Breast epithelium (tissue), 3 donors: Measurements from ENCODE around the gene MRPS16.

Source experiments
- POLR2A ChIP-seq: fragments of 450-650 bp; IDR thresholded peaks from one replicate; pipeline ENCODE4 v1.6.1; 2016; ENCODE audit warnings: antibody characterized with exemption, mild to moderate bottlenecking, moderate library complexity
- POLR2AphosphoS5 ChIP-seq, 3 donors: sonication (generic); formaldehyde crosslinking; IDR thresholded peaks; one replicate each; pipeline ENCODE4 v1.6.1; 2017; ENCODE audit warnings: antibody characterized with exemption in 3 of 3
- TF ChIP-seq, protein P1 (sequence below), 3 donors: fragments of 450-650 bp; IDR thresholded peaks; one replicate each; pipeline ENCODE4 v1.5.1; 2016 to 2017; ENCODE audit warnings: antibody characterized with exemption in 3 of 3, mild to moderate bottlenecking in 3 of 3, moderate library complexity in 3 of 3

DNA sequence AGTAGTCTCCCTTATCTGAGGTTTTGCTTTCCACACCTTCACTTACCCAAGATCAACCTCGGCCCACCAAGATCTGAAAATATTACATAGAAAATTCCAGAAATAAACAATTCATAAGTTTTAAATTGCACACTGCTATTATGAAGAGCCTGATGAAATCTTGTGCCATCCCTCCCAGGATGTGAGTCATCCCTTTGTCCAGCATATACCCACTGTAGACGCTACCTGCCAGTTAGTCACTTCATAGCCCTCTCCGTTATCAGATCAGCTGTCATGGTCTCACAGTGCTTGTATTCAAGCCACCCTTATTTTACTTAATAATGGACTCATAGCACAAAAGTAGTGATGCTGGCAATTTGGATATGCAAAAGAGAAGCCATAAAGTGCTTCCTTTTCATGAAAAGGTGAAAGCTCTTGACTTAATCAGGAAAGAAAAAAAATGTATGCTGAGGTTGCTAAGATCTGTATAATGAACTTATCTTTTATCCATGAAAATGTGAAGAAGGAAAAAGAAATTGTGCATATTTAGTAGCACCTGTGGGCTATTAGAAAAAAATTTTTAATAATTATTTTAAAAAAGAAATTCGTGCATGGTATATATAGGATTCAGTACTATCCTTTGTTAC lies 9.8 kb upstream of the MRPS16 start:
- TF ChIP-seq POLR2A = no peak
- TF ChIP-seq, protein P1, sequence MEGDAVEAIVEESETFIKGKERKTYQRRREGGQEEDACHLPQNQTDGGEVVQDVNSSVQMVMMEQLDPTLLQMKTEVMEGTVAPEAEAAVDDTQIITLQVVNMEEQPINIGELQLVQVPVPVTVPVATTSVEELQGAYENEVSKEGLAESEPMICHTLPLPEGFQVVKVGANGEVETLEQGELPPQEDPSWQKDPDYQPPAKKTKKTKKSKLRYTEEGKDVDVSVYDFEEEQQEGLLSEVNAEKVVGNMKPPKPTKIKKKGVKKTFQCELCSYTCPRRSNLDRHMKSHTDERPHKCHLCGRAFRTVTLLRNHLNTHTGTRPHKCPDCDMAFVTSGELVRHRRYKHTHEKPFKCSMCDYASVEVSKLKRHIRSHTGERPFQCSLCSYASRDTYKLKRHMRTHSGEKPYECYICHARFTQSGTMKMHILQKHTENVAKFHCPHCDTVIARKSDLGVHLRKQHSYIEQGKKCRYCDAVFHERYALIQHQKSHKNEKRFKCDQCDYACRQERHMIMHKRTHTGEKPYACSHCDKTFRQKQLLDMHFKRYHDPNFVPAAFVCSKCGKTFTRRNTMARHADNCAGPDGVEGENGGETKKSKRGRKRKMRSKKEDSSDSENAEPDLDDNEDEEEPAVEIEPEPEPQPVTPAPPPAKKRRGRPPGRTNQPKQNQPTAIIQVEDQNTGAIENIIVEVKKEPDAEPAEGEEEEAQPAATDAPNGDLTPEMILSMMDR (IDR thresholded peaks at IDR 0.05) = no peak
- no peak for TF ChIP-seq POLR2AphosphoS5 (IDR thresholded peaks at IDR 0.05)
